ENCODE results near the gene MAGI2. TPM values are rescaled to one million over a fixed set of nuclear protein-coding genes. Genes with fewer than 3 reads are reported as not detected.

Gene MAGI2
- total and polyA plus RNA-seq, 8 donors: 1.3 to 4.0 (median 2.0) TPM

- no peak overlapping the region for H3K4me3 ChIP-seq
- intact Hi-C loops (cut with DNase I): no loop called here
- H3K9me3 ChIP-seq: no peaks in the 10 kb centered on the region
- FAIRE-seq (no peak), DNase-seq (no peak), ATAC-seq (no peak)
- 92 to 93% methylated on average over 2 of the region's 2 CpGs for WGBS, 2 donors
- TF ChIP-seq CTCF (IDR thresholded peaks at IDR 0.05): no peak
- no peaks in the 10 kb centered on the region for H3K36me3 ChIP-seq
- H3K27me3 ChIP-seq: no peaks in the 10 kb centered on the region
- no peak overlapping the region for H3K27ac ChIP-seq
- no peaks in the 10 kb centered on the region for H3K4me1 ChIP-seq
Measured at GRCh38 chr7:79124331-79124730, 329.1 kb downstream of the MAGI2 start.

- H3K4me1 ChIP-seq: no peaks in the 10 kb centered on the region
- H3K36me3 ChIP-seq: no peaks in the 10 kb centered on the region
- no peak for DNase-seq
- WGBS, 2 donors: 27 to 36% methylated on average over 1 of the region's 1 CpG
- ATAC-seq: no peak
- H3K27ac ChIP-seq: no peak overlapping the region
- H3K4me3 ChIP-seq: no peak overlapping the region
- H3K27me3 ChIP-seq: no peaks in the 10 kb centered on the region
- intact Hi-C loops (cut with DNase I): no loop called here
- no peak for TF ChIP-seq CTCF (IDR thresholded peaks at IDR 0.05)
- no peaks in the 10 kb centered on the region for H3K9me3 ChIP-seq
- no peak for FAIRE-seq
Measured at GRCh38 chr7:79118143-79118542, 335.3 kb downstream of the MAGI2 start.

- no peaks in the 10 kb centered on the region for H3K27me3 ChIP-seq
- DNase-seq (no peak), FAIRE-seq (no peak), ATAC-seq (no peak)
- intact Hi-C loops (cut with DNase I): no loop called here
- no peaks in the 10 kb centered on the region for H3K36me3 ChIP-seq
- no peak overlapping the region for H3K27ac ChIP-seq
- WGBS, 2 donors: 14 to 36% methylated on average over 1 of the region's 1 CpG
- H3K4me1 ChIP-seq: no peaks in the 10 kb centered on the region
- TF ChIP-seq CTCF (IDR thresholded peaks at IDR 0.05): no peak
- no peak overlapping the region for H3K4me3 ChIP-seq
- no peaks in the 10 kb centered on the region for H3K9me3 ChIP-seq
Measured at GRCh38 chr7:79096361-79096805, 357.1 kb downstream of the MAGI2 start.

- TF ChIP-seq CTCF (IDR thresholded peaks at IDR 0.05): no peak
- intact Hi-C loops (cut with DNase I): no loop called here
- no peaks in the 10 kb centered on the region for H3K36me3 ChIP-seq
- H3K4me1 ChIP-seq: no peaks in the 10 kb centered on the region
- ATAC-seq (no peak), FAIRE-seq (no peak), DNase-seq (no peak)
- H3K4me3 ChIP-seq: no peak overlapping the region
- no peaks in the 10 kb centered on the region for H3K27me3 ChIP-seq
- H3K9me3 ChIP-seq: no peaks in the 10 kb centered on the region
- H3K27ac ChIP-seq: no peak overlapping the region
Measured at GRCh38 chr7:79093421-79093820, 360.0 kb downstream of the MAGI2 start.

- H3K36me3 ChIP-seq: no peaks in the 10 kb centered on the region
- ATAC-seq (no peak), FAIRE-seq (no peak), DNase-seq (no peak)
- no peak overlapping the region for H3K27ac ChIP-seq
- H3K27me3 ChIP-seq: no peaks in the 10 kb centered on the region
- H3K9me3 ChIP-seq: no peaks in the 10 kb centered on the region
- H3K4me1 ChIP-seq: no peaks in the 10 kb centered on the region
- intact Hi-C loops (cut with DNase I): no loop called here
- TF ChIP-seq CTCF (IDR thresholded peaks at IDR 0.05): no peak
- no peak overlapping the region for H3K4me3 ChIP-seq
- WGBS, 2 donors: 67 to 76% methylated on average over 2 of the region's 2 CpGs
Measured at GRCh38 chr7:79091661-79092060, 361.8 kb downstream of the MAGI2 start.

All from pancreas (tissue), 10 donors.